HG03354 (cell line): ENCODE data around the gene GPC5.

Experiments
- ATAC-seq: cut with Tn5 transposase; IDR thresholded peaks from one replicate; pipeline ENCODE4 v1.9.1; 2021; ENCODE audit warnings: mild to moderate bottlenecking; ENCODE audit not compliant: unreplicated experiment, poor library complexity, severe bottlenecking

GPC5 gene

DNA sequence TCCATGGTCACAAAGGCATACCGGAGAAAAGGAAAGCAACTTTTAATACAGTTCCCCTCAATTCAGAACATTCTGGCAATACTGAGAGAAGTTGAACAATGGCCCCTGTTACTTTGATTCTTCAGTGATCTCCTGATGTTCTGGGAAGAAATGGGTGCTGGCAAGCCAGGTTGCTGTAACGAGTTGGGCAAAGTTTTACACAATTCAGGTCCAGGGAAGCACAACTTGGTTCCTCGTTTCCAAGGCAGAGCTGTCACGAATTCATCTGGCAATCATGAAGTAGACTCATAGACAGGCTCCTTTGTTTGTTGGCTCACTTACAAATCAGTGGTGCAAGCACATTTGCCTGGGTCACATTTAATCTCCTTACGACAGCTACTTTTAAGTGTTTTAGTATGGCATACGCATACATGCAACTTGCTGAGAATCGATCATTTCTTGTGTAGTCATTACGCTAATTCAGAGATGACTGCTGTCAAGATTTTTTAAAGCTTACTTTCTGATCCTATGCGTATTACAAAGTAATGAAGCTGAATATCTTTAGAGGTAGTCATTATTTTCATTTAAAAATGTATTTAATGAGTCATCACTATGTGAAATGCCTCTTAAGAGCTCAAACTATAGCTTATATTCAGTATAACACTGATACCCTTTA is 174.7 kb downstream of the GPC5 start:
- ATAC-seq = no peak

- no peak for ATAC-seq
Measured at GRCh38 chr13:91574766-91575165, 176.3 kb downstream of the GPC5 start.

DNA sequence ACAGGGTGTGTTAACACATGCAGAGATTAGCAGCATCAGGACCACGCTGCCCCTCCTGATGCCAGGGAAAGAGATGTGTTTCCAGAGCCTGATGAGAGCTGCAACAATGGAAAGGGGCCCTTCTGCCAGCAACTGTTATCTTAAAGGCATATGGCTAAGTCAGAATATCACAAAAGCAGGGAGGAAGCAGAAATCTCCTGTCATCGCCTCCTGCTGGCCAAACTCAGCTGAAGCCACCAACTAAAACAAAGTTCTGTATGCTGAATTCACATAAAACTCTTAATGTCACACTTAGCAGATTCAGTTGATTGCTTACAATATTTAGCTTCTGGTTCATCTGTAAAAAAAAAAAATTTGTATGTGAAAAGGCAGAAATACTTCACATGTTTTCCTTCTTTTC is 178.2 kb downstream of the GPC5 start:
- ATAC-seq = no peak

- ATAC-seq = no peak
Measured at GRCh38 chr13:91579320-91579719, 180.9 kb downstream of the GPC5 start.

DNA sequence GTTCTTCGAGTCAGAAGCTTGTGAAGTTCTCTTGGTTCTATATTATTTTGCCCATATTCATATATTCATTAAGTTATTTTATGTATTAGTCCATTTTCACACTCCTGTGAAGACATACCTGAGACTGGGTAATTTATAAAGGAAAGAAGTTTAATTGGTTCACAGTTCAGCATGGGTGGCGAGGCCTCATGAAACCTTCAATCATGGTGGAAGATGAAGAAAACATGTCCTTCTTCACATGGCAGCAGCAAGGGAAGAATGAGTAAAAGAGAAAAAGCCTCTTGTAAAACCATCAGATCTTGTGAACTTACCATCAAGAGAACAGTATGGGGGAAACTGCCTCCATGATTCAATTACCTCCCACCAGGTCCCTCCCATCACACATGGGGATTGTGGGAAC is 182.3 kb downstream of the GPC5 start:
- no peak for ATAC-seq

DNA sequence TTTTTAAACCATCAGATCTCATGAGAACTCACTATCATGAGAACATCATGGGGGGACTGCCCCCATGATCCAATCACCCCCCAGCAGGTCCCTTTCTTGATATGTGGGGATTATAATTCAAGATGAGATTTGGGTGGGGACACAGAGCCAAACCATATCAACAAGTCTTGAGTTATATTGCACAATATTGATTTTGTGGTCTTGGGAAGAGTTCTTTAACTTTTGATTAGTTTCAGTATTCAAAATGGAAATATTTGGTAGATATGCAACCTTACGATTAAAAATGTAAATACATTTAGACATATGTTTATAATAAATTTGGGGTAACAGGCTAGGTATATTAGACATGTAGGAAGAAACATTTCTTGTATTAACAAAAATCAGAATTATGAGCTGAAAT is 188.2 kb downstream of the GPC5 start:
- no peak for ATAC-seq

DNA sequence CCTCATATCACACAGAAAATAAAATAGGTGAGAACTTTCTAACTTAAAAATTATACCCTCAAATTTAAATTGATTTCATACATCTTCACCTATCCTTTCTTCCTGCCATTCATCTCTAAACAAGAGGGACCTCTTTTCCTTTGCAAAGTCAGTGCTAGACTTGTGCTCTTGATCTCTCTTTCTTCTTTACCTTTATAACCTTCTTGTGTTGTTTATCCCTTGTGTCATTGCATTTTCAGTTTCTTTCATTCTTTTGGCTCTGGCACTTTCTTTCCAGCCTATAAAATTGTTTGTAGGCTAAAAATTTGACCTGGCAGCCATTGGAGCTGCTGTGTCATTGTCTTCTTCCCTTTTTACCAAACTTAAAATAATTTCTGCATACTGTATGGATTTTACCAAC is 190.1 kb downstream of the GPC5 start:
- no peak for ATAC-seq

- no peak for ATAC-seq
Measured at GRCh38 chr13:91592056-91593014, 193.9 kb downstream of the GPC5 start.

- ATAC-seq = no peak
Measured at GRCh38 chr13:91593456-91593855, 195.0 kb downstream of the GPC5 start.

GRCh38 chr13:91594061-91594460 is 195.6 kb downstream of the GPC5 start:
- no peak for ATAC-seq

DNA sequence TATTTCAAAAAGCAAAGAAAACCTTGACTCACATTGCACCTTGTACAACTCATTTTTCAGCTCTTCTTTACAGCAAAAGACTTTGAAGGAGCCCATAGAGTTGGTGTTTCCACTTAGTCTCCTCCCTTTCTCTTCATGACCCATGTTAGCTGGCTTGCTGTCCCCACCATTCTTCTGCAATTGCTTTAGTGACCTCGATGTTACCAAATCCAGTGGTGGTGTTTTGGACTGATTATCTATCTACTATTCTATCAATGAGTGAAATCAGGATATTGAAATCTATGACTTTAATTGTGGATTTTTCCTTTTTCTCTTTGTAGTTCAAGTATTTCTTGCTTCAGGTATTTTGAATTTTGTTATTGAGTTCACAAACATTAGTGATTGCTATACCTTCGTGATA is 197.3 kb downstream of the GPC5 start:
- no peak for ATAC-seq

DNA sequence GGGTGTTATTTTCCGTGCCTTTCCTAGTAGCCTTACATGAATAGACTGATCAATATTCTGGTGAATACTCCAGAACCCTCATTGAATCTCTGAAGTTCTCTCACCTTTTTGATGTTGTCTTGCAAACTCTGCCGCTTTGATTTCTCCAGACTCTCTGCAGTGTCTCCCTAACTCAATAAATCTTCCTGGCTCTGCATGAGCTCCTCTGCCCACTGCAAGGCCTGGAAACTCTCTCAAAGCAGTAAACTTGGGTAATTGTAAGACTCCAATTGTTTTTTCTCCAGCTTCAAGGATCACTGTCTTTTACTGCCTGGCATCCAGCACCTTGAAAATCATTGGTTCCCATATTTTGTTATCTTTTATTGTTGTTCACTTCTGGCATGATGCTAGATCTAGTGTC is 198.4 kb downstream of the GPC5 start:
- no peak for ATAC-seq

- no peak for ATAC-seq
Measured at GRCh38 chr13:91598655-91599054, 200.2 kb downstream of the GPC5 start.

- no peak for ATAC-seq
Measured at GRCh38 chr13:91601273-91601672, 202.9 kb downstream of the GPC5 start.

GRCh38 chr13:91601807-91602206 is 203.4 kb downstream of the GPC5 start:
- no peak for ATAC-seq

DNA sequence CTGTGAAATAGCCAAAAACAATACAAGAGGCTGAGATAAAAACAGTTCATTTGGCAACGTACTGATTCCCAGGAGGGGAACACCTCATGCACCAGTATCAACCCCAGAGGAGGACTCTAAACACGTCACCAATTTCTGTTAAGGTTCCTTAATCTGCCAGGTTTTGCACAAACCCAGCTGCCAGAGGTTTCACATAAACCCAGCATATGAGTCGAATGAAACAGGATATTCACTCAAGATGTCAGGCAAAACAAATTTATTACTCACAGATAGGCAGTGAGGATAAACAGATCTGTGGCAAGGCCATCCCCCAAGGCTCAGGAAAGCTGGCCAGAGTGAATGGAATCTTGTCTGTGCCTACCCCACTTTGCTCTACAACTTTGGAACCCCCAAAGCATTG is 210.9 kb downstream of the GPC5 start:
- no peak for ATAC-seq

GRCh38 chr13:91618315-91618714 is 219.9 kb downstream of the GPC5 start:
- no peak for ATAC-seq

GRCh38 chr13:91620670-91621141 is 222.3 kb downstream of the GPC5 start:
- ATAC-seq = no peak

- ATAC-seq = no peak
Measured at GRCh38 chr13:91621161-91621560, 222.7 kb downstream of the GPC5 start.

GRCh38 chr13:91621963-91622362 is 223.5 kb downstream of the GPC5 start:
- ATAC-seq = no peak
